HEK293 (cell line): Measurements from ENCODE around the gene MXRA8.

ENCODE experiments used
- CTCF ChIA-PET: fragments of 350-600 bp; formaldehyde crosslinking; extraction: SDS; loops from one replicate; lab custom pipeline; 2021; ENCODE audit warnings: antibody characterized with exemption; lab: Yijun Ruan, JAX
- POLR2A ChIA-PET: fragments of 300-600 bp; formaldehyde crosslinking; extraction: SDS; loops from one replicate; lab custom pipeline; 2020; ENCODE audit warnings: antibody characterized with exemption, inconsistent platforms; lab: Yijun Ruan, JAX
- H3K27ac ChIP-seq: fragments of 200-500 bp; sonication (Bioruptor generic); 2 replicates; pipeline ENCODE4 v1.5.1; 2014; ENCODE audit warnings: low read depth, low read length, control low read depth, inconsistent platforms; ENCODE audit errors: extremely low read depth
- H3K36me3 ChIP-seq, 2 experiments: fragments of 200-500 bp in 1 of 2; sonication (Bioruptor generic) in 1 of 2; 1 replicate in 1 of 2; 2 replicates in 1 of 2; pipeline ENCODE4 v1.5.1; 2014 to 2017; ENCODE audit warnings: inconsistent platforms in 2 of 2, low read length in 2 of 2; ENCODE audit not compliant: control insufficient read depth in 2 of 2, insufficient read depth in 1 of 2
- H3K4me1 ChIP-seq: fragments of 200-500 bp; sonication (Bioruptor generic); 2 replicates; pipeline ENCODE4 v1.5.1; 2014; ENCODE audit warnings: mild to moderate bottlenecking, low read length, inconsistent platforms; ENCODE audit not compliant: control insufficient read depth, insufficient read depth
- H3K4me3 ChIP-seq: 2 replicates; pipeline ENCODE4 v1.5.1; 2011; ENCODE audit warnings: low read depth, mild to moderate bottlenecking, control low read depth, low read length, moderate library complexity
- H3K9me3 ChIP-seq: fragments of 200-500 bp; sonication (Bioruptor generic); 2 replicates; pipeline ENCODE4 v1.5.1; 2014; ENCODE audit warnings: low read depth, low read length, inconsistent platforms; ENCODE audit not compliant: control insufficient read depth, insufficient read depth
- BCL11B ChIP-seq: fragments of 450-650 bp; formaldehyde crosslinking; IDR thresholded peaks from 2 replicates; pipeline ENCODE4 v1.5.1; 2016; ENCODE audit warnings: low read depth, missing biosample characterization, missing genetic modification characterization
- CTCF ChIP-seq: fragments of 450-650 bp; formaldehyde crosslinking; IDR thresholded peaks from 2 replicates; pipeline ENCODE4 v1.5.1; 2016; ENCODE audit warnings: missing biosample characterization, missing genetic modification characterization
- EGR2 ChIP-seq: fragments of 450-650 bp; formaldehyde crosslinking; IDR thresholded peaks from 2 replicates; pipeline ENCODE4 v1.5.1; 2016; ENCODE audit warnings: low read depth, missing biosample characterization, missing genetic modification characterization
- GLIS2 ChIP-seq: fragments of 450-650 bp; formaldehyde crosslinking; IDR thresholded peaks from 2 replicates; pipeline ENCODE4 v1.5.1; 2016; ENCODE audit warnings: missing biosample characterization, missing genetic modification characterization
- KLF17 ChIP-seq: fragments of 450-650 bp; formaldehyde crosslinking; IDR thresholded peaks from 2 replicates; pipeline ENCODE4 v1.5.1; 2016; ENCODE audit warnings: missing biosample characterization, missing genetic modification characterization
- MYNN ChIP-seq: fragments of 450-650 bp; formaldehyde crosslinking; IDR thresholded peaks from 2 replicates; pipeline ENCODE4 v1.5.1; 2016; ENCODE audit warnings: missing biosample characterization, missing genetic modification characterization, borderline replicate concordance
- PBX3 ChIP-seq: sonication (generic); formaldehyde crosslinking; IDR thresholded peaks from 2 replicates; pipeline ENCODE4 v1.8.1; 2022; ENCODE audit warnings: mild to moderate bottlenecking, moderate library complexity, missing genetic modification reagents
- ZFP3 ChIP-seq: fragments of 450-650 bp; formaldehyde crosslinking; IDR thresholded peaks from 2 replicates; pipeline ENCODE4 v1.5.1; 2016; ENCODE audit warnings: low read depth, missing biosample characterization, missing genetic modification characterization
- ZNF132 ChIP-seq: fragments of 450-650 bp; formaldehyde crosslinking; IDR thresholded peaks from 2 replicates; pipeline ENCODE4 v1.5.1; 2017; ENCODE audit warnings: missing biosample characterization, missing genetic modification characterization, borderline replicate concordance
- ZNF148 ChIP-seq: fragments of 450-650 bp; formaldehyde crosslinking; IDR thresholded peaks from 2 replicates; pipeline ENCODE4 v1.5.0; 2017; ENCODE audit warnings: missing biosample characterization, missing genetic modification characterization, borderline replicate concordance
- ZNF24 ChIP-seq: fragments of 450-650 bp; formaldehyde crosslinking; IDR thresholded peaks from 2 replicates; pipeline ENCODE4 v1.5.1; 2016; ENCODE audit warnings: missing biosample characterization, missing genetic modification characterization
- ZNF391 ChIP-seq: fragments of 450-650 bp; formaldehyde crosslinking; IDR thresholded peaks from 2 replicates; pipeline ENCODE4 v1.5.1; 2016; ENCODE audit warnings: low read depth, missing biosample characterization, missing genetic modification characterization, borderline replicate concordance
- ZNF48 ChIP-seq: fragments of 450-650 bp; formaldehyde crosslinking; IDR thresholded peaks from 2 replicates; pipeline ENCODE4 v1.5.1; 2016; ENCODE audit warnings: missing biosample characterization, missing genetic modification characterization
- ZNF510 ChIP-seq: fragments of 450-650 bp; formaldehyde crosslinking; IDR thresholded peaks from 2 replicates; pipeline ENCODE4 v1.5.1; 2018; ENCODE audit warnings: mild to moderate bottlenecking, missing genetic modification characterization, missing biosample characterization; ENCODE audit not compliant: insufficient replicate concordance
- ZNF623 ChIP-seq: fragments of 450-650 bp; formaldehyde crosslinking; IDR thresholded peaks from 2 replicates; pipeline ENCODE4 v1.5.1; 2016; ENCODE audit warnings: missing biosample characterization, missing genetic modification characterization
- ZNF629 ChIP-seq: fragments of 450-650 bp; formaldehyde crosslinking; IDR thresholded peaks from 2 replicates; pipeline ENCODE4 v1.5.1; 2017; ENCODE audit warnings: missing biosample characterization, missing genetic modification characterization
- ZNF639 ChIP-seq: fragments of 450-650 bp; formaldehyde crosslinking; IDR thresholded peaks from 2 replicates; pipeline ENCODE4 v1.5.1; 2016; ENCODE audit warnings: missing biosample characterization, missing genetic modification characterization
- ZNF776 ChIP-seq: fragments of 450-650 bp; formaldehyde crosslinking; IDR thresholded peaks from 2 replicates; pipeline ENCODE4 v1.5.0; 2017; ENCODE audit warnings: missing biosample characterization, missing genetic modification characterization, borderline replicate concordance
- ZNF777 ChIP-seq: fragments of 450-650 bp; formaldehyde crosslinking; IDR thresholded peaks from 2 replicates; pipeline ENCODE4 v1.5.1; 2017; ENCODE audit warnings: missing biosample characterization, missing genetic modification characterization, borderline replicate concordance
- ZNF792 ChIP-seq: fragments of 450-650 bp; formaldehyde crosslinking; IDR thresholded peaks from 2 replicates; pipeline ENCODE4 v1.5.1; 2016; ENCODE audit warnings: missing biosample characterization, missing genetic modification characterization
- ZNF843 ChIP-seq: fragments of 450-650 bp; formaldehyde crosslinking; IDR thresholded peaks from 2 replicates; pipeline ENCODE4 v1.5.1; 2016; ENCODE audit warnings: missing biosample characterization, missing genetic modification characterization
- ZSCAN16 ChIP-seq: fragments of 450-650 bp; formaldehyde crosslinking; IDR thresholded peaks from 2 replicates; pipeline ENCODE4 v1.5.1; 2016; ENCODE audit warnings: missing biosample characterization, missing genetic modification characterization

MXRA8 gene

GRCh38 chr1:1398677-1399186 is 40.4 kb upstream of the MXRA8 start:
- Histone ChIP-seq H3K4me1 (no peaks in the 10 kb centered on the region), H3K9me3 (no peaks in the 10 kb centered on the region), H3K4me3 (peak overlapping the region; percentile 95), H3K27ac (peak overlapping the region; percentile 89), H3K36me3 (peaks cover 27 to 85% of the 10 kb centered on the region in 2 experiments)
- ChIA-PET POLR2A (interaction anchor here (0.6 to 2.9 kb wide), 19 partner anchors 9 to 282 kb away, joined by 3 to 36 read pairs (median 3); partner anchors contain the start of genes AURKAIP1 and MRPL20), CTCF (interaction anchor here (0.5 to 1.3 kb wide), 7 partner anchors 9 to 382 kb away, joined by 3 to 6 read pairs (median 4); no protein-coding TSS in a partner anchor)
- TF ChIP-seq ZNF776, result no peak
- TF ChIP-seq ZNF639 (tag by site-specific recombination), result no peak
- TF ChIP-seq MYNN (tag by site-specific recombination), result no peak
- 0 out of 2 replicates have a peak, but pooled peaks have one; percentile 26 for TF ChIP-seq KLF17
- 0 out of 2 replicates have a peak, but pooled peaks have one; percentile 22 for TF ChIP-seq ZNF391 (tag by site-specific recombination)

- TF ChIP-seq ZNF629 (tag by site-specific recombination), result 0 out of 2 replicates have a peak, but pooled peaks have one; percentile 36
- TF ChIP-seq ZNF510, result no peak
- peak; percentile 97 for TF ChIP-seq ZNF623 (tag by site-specific recombination)
- TF ChIP-seq BCL11B (tag by site-specific recombination), result no peak
- TF ChIP-seq ZSCAN16 (tag by site-specific recombination), result no peak
- TF ChIP-seq PBX3 (CRISPR knock-in tag), result no peak
- peak overlapping the region; percentile 95 for H3K4me3 ChIP-seq
- no peaks in the 10 kb centered on the region for H3K9me3 ChIP-seq
- ChIA-PET POLR2A (interaction anchor here (1.1 kb wide), 1 partner anchor 44 kb away, joined by 3 read pairs; no protein-coding TSS in a partner anchor), CTCF (interaction anchor here (0.5 to 1.0 kb wide), 3 partner anchors 17 to 129 kb away, joined by 3 to 4 read pairs (median 4); no protein-coding TSS in a partner anchor)
- H3K4me1 ChIP-seq, result no peaks in the 10 kb centered on the region
- H3K27ac ChIP-seq, result peak overlapping the region; percentile 89; the same call in 1 of the 2 replicates
- H3K36me3 ChIP-seq, result peaks cover 30 to 85% of the 10 kb centered on the region in 2 experiments
These were observed 39.6 kb upstream of the MXRA8 start for GRCh38 chr1:1397839-1398523.

- POLR2A ChIA-PET, result no interaction called here
- no peaks in the 10 kb centered on the region for H3K4me1 ChIP-seq
- H3K4me3 ChIP-seq, result no peak overlapping the region
- no peaks in the 10 kb centered on the region for H3K9me3 ChIP-seq
- CTCF ChIA-PET, result interaction anchor here (0.6 to 0.7 kb wide), 2 partner anchors 9 to 23 kb away, joined by 3 read pairs; no protein-coding TSS in a partner anchor
- peaks cover 50 to 85% of the 10 kb centered on the region in 2 experiments for H3K36me3 ChIP-seq
- no peak overlapping the region for H3K27ac ChIP-seq
- TF ChIP-seq ZNF132 (no peak), ZNF792 (tag by site-specific recombination) (no peak), ZNF48 (no peak), ZNF24 (no peak), ZNF148 (tag by site-specific recombination) (no peak), ZNF510 (no peak), ZNF843 (tag by site-specific recombination) (no peak), ZNF777 (no peak), ZFP3 (tag by site-specific recombination) (no peak), CTCF (tag by site-specific recombination) (no peak), EGR2 (no peak), GLIS2 (tag by site-specific recombination) (no peak)
These were observed 36.8 kb upstream of the MXRA8 start for GRCh38 chr1:1395166-1395565.
